K562 (cell line): ENCODE measurements around the gene PKDCC. TPM values are rescaled to one million over a fixed set of nuclear protein-coding genes. Genes with fewer than 3 reads are reported as not detected.

Experiments used
- BCOR ChIP-seq: fragments of 450-650 bp; IDR thresholded peaks from 2 replicates; pipeline ENCODE4 v1.6.1; 2016
- BDP1 ChIP-seq: IDR thresholded peaks from 3 replicates; pipeline ENCODE4 v1.6.1; 2011; ENCODE audit not compliant: insufficient read length, insufficient read depth
- CBX3 ChIP-seq, 2 experiments: IDR thresholded peaks; 1 replicate in 1 of 2; 2 replicates in 1 of 2; pipeline ENCODE4 v1.6.1; 2012; ENCODE audit warnings: inconsistent platforms in 2 of 2, low read length in 2 of 2, borderline replicate concordance in 1 of 2, control low read depth in 1 of 2
- CC2D1A ChIP-seq: fragments of 450-650 bp; IDR thresholded peaks from 2 replicates; pipeline ENCODE4 v1.6.1; 2017; ENCODE audit warnings: mild to moderate bottlenecking
- ELF2 ChIP-seq: fragments of 250-450 bp; sonication (Bioruptor Pico); IDR thresholded peaks from 2 replicates; pipeline ENCODE4 v1.5.0; 2021; ENCODE audit warnings: mild to moderate bottlenecking
- GTF2A2 ChIP-seq: IDR thresholded peaks from 2 replicates; pipeline ENCODE4 v1.6.1; 2016; ENCODE audit warnings: mild to moderate bottlenecking, missing genetic modification characterization, missing compliant biosample characterization
- ILK ChIP-seq: fragments of 450-650 bp; IDR thresholded peaks from 2 replicates; pipeline ENCODE4 v1.6.1; 2016; ENCODE audit warnings: missing genetic modification characterization, low read depth, mild to moderate bottlenecking, missing compliant biosample characterization, moderate library complexity, borderline replicate concordance
- PHTF2 ChIP-seq: fragments of 250-450 bp; sonication (Bioruptor Pico); IDR thresholded peaks from 2 replicates; pipeline ENCODE4 v1.5.0; 2021; ENCODE audit warnings: mild to moderate bottlenecking
- PTTG1 ChIP-seq: fragments of 450-650 bp; IDR thresholded peaks from 2 replicates; pipeline ENCODE4 v1.6.1; 2016; ENCODE audit warnings: low read depth, mild to moderate bottlenecking, missing genetic modification characterization, missing compliant biosample characterization
- RFX5 ChIP-seq: IDR thresholded peaks from 2 replicates; pipeline ENCODE4 v1.6.1; 2011; ENCODE audit warnings: low read depth, mild to moderate bottlenecking, improper control_type of control experiment, low read length
- RNF2 ChIP-seq: sonication (generic); IDR thresholded peaks from 2 replicates; pipeline ENCODE4 v1.6.1; 2016
- SRSF1 ChIP-seq: fragments of 200-400 bp; formaldehyde crosslinking; IDR thresholded peaks from 2 replicates; pipeline ENCODE4 v1.6.1; 2017; ENCODE audit warnings: mild to moderate bottlenecking, low read depth, low read length, moderate library complexity
- TRIM24 ChIP-seq, 2 experiments: fragments of 450-650 bp; IDR thresholded peaks; 2 replicates each; pipeline ENCODE4 v1.6.1; 2016
- ZFX ChIP-seq: sonication (generic); formaldehyde crosslinking; IDR thresholded peaks from 2 replicates; pipeline ENCODE4 v1.8.0; 2022; ENCODE audit warnings: mild to moderate bottlenecking, missing genetic modification reagents, moderate library complexity
- polyA plus RNA-seq, 8 experiments: library from polyadenylated mRNA; depleted of rRNA in 4 of 8; stranded (reverse) in 5 of 8; unstranded in 3 of 8; fragments of >200 nt; fragmentation: Nextera tagmentation in 2 of 8; fragmentation: Illumina TruSeq in 1 of 8; extraction: Ambion mirVana in 2 of 8; extraction: Trizol in 1 of 8; gene quantifications; 2 replicates each; pipeline versions ENCODE4 v1.2.1 to v1.2.3, GENCODE V29; 2011 to 2014; ENCODE audit warnings: inconsistent platforms in 1 of 8, missing spikeins in 1 of 8
- total RNA-seq, 7 experiments: library from RNA; depleted of rRNA in 6 of 7; stranded (reverse); fragments of >200 nt in 6 of 7; fragmentation: Illumina TruSeq in 2 of 7; extraction: Trizol in 2 of 7; gene quantifications; 2 replicates each; pipeline versions ENCODE4 v1.2.1 to v1.2.3, GENCODE V29; 2011 to 2021; ENCODE audit warnings: low replicate concordance in 1 of 7
- TF ChIP-seq, protein P1 (sequence below): fragments of 450-650 bp; IDR thresholded peaks from 2 replicates; pipeline ENCODE4 v1.6.1; 2017; ENCODE audit warnings: antibody characterized with exemption
- TF ChIP-seq, protein P2 (sequence below): fragments of 450-650 bp; formaldehyde crosslinking; IDR thresholded peaks from 2 replicates; pipeline ENCODE4 v1.4.0; 2022; ENCODE audit warnings: missing genetic modification characterization
- TF ChIP-seq, protein P3 (sequence below), 2 experiments: fragments of 450-650 bp; IDR thresholded peaks; 2 replicates each; pipeline ENCODE4 v1.6.1; 2016

The PKDCC gene
- total and polyA plus RNA-seq, 9 of the 15 experiments (the other 6 are each of a cell fraction or from before 2014, with no cell fraction given) = 0.62 to 14.8 (median 1.3) TPM; not detected in 2

GRCh38 chr2:42048299-42049220, 739 bp downstream of the PKDCC start (continued):
- TF ChIP-seq, protein P1, sequence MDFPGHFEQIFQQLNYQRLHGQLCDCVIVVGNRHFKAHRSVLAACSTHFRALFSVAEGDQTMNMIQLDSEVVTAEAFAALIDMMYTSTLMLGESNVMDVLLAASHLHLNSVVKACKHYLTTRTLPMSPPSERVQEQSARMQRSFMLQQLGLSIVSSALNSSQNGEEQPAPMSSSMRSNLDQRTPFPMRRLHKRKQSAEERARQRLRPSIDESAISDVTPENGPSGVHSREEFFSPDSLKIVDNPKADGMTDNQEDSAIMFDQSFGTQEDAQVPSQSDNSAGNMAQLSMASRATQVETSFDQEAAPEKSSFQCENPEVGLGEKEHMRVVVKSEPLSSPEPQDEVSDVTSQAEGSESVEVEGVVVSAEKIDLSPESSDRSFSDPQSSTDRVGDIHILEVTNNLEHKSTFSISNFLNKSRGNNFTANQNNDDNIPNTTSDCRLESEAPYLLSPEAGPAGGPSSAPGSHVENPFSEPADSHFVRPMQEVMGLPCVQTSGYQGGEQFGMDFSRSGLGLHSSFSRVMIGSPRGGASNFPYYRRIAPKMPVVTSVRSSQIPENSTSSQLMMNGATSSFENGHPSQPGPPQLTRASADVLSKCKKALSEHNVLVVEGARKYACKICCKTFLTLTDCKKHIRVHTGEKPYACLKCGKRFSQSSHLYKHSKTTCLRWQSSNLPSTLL = no peak
- no peak for TF ChIP-seq PTTG1 (tag)
- no peak for TF ChIP-seq CC2D1A
- TF ChIP-seq GTF2A2 (tag) = no peak
- TF ChIP-seq PHTF2 = no peak
- no peak for TF ChIP-seq ELF2
- no peak for TF ChIP-seq CBX3 (IDR thresholded peaks at IDR 0.05; ENCODE audit: borderline replicate concordance in 1 of 2, low read length in 2 of 2)
- TF ChIP-seq, protein P2, sequence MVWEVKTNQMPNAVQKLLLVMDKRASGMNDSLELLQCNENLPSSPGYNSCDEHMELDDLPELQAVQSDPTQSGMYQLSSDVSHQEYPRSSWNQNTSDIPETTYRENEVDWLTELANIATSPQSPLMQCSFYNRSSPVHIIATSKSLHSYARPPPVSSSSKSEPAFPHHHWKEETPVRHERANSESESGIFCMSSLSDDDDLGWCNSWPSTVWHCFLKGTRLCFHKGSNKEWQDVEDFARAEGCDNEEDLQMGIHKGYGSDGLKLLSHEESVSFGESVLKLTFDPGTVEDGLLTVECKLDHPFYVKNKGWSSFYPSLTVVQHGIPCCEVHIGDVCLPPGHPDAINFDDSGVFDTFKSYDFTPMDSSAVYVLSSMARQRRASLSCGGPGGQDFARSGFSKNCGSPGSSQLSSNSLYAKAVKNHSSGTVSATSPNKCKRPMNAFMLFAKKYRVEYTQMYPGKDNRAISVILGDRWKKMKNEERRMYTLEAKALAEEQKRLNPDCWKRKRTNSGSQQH (CRISPR knock-in tag) = no peak
- TF ChIP-seq RNF2 = no peak
- no peak for TF ChIP-seq RFX5
- peak; percentile 65 for TF ChIP-seq ZFX (CRISPR knock-in tag)
- TF ChIP-seq, protein P3, sequence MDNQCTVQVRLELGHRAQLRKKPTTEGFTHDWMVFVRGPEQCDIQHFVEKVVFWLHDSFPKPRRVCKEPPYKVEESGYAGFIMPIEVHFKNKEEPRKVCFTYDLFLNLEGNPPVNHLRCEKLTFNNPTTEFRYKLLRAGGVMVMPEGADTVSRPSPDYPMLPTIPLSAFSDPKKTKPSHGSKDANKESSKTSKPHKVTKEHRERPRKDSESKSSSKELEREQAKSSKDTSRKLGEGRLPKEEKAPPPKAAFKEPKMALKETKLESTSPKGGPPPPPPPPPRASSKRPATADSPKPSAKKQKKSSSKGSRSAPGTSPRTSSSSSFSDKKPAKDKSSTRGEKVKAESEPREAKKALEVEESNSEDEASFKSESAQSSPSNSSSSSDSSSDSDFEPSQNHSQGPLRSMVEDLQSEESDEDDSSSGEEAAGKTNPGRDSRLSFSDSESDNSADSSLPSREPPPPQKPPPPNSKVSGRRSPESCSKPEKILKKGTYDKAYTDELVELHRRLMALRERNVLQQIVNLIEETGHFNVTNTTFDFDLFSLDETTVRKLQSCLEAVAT (IDR thresholded peaks at IDR 0.05) = no peak
- TF ChIP-seq BCOR = no peak
- no peak for TF ChIP-seq BDP1
- TF ChIP-seq TRIM24 (IDR thresholded peaks at IDR 0.05) = no peak
- no peak for TF ChIP-seq ILK (tag)
- TF ChIP-seq SRSF1 = no peak
